NCI-H2227 treated with DMSO at 0.1 percent for 48 hours (cell line): ENCODE measurements around the gene EYS.
"Not testable (repeated sequence)": the region's sequence is repeated elsewhere in the genome, so short reads cannot be mapped to it uniquely, and the experiment has no call there.

Experiments
- DNase-seq: peaks from one replicate; lab custom pipeline; 2025; lab: John Stamatoyannopoulos, UW

The EYS gene

GRCh38 chr6:64301307-64302236, 1405.5 kb downstream of the EYS start:
- no peak for DNase-seq

GRCh38 chr6:64299176-64299575, 1407.8 kb downstream of the EYS start:
- DNase-seq, result no peak

GRCh38 chr6:64294034-64294433, 1413.0 kb downstream of the EYS start:
- no peak for DNase-seq

GRCh38 chr6:64293298-64293697, 1413.7 kb downstream of the EYS start:
- no peak for DNase-seq

DNA sequence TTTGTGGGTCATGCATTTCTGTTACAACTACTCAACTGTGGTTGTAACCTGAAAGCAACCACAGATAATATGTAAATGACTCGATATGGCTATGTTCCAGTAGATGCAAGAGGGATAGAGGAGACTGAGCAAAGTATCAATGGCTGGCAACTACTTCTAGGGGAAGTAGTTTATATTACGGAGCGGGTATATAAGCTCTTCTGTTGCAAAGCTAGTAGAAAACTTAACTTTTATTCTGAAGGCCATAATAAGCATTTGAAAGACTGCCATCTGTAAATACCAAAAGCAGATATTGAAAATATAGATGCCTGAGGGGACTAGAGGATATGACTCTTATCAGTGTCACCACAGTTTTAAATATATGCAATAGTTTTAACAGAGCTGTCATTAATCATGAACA, 1416.2 kb downstream of the EYS start:
- no peak for DNase-seq

DNA sequence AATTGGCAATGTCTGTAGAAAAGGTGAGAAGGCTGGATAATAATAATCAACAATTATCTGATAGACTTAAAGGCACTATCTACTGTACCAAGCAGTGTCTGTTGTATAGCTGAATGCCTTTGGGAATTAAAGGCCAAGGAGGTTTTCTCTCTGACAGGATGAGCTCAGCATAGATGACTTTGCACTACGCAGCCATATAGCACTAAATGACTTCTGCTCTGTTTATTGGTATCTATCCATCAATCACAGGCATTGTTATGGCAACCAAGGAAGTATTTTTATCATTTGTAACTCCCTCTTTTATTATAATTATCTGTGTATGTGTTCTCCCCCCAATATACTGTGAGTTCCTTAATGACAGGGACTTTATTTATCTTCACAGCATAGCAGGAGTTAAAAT, 1417.1 kb downstream of the EYS start:
- DNase-seq, result no peak

DNA sequence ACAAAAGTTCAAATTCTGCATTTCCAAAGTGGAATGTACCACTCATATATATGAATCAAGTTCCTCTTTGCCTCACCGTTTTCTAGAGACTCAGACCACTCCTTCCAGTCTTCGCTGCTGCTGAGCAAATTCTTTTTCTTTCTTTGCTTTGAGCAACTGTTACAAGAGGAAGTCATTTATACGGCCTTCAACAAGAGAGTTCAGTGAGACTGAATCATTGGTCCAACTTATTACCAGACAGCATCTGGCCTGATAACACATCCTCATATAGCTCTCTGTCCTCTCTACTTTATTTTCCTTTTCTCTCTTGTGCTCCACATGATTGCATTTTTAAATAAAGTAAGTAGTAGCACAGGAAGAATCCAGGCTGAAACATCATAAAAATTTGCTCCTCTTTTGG, 1418.7 kb downstream of the EYS start:
- no peak for DNase-seq

DNA sequence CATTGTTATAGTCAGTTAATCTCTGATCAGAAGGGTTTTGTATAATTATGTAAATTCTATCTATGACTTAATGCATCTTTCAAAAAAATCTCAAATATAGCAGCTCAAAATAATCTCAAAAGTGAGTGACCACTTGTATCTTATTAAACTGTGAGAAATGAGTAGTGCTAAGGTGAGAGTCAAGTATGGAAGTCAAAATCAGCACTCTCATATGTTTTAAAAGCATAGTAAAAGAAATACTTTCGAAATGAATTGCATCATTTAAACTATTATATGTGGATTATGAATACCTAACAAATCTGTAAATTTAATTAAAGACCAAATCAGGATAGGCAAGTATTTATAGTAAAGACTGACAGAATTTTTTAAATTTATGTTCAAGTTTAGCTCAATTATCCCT, 1425.9 kb downstream of the EYS start:
- no peak for DNase-seq

GRCh38 chr6:64280569-64280968, 1426.5 kb downstream of the EYS start:
- peak; percentile 7 for DNase-seq

- DNase-seq, result no peak
These were observed 1436.9 kb downstream of the EYS start for GRCh38 chr6:64270083-64270482.

- no peak for DNase-seq
These were observed 1440.6 kb downstream of the EYS start for GRCh38 chr6:64266351-64266821.

- DNase-seq, result no peak
These were observed 1443.2 kb downstream of the EYS start for GRCh38 chr6:64263778-64264177.

DNA sequence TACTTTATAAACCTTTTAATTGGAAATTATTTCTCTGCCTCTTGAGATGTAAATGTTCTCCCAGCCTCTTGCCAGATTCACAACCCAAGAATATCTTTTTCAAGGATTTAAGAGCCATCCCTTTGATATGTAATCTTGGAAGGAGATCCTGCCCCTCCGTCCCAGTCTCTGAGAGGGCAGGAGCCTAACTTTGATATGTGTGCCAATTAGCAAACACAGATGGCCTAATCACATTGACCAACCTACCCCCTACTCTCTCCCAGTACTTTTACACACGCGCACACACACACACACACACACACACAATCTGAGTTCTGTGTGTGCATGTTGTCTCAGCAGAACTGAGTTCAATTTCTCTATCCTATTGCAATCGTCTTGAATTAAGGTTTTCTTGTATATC, 1447.7 kb downstream of the EYS start:
- no peak for DNase-seq

GRCh38 chr6:64258752-64259151, 1448.3 kb downstream of the EYS start:
- DNase-seq, result no peak

DNA sequence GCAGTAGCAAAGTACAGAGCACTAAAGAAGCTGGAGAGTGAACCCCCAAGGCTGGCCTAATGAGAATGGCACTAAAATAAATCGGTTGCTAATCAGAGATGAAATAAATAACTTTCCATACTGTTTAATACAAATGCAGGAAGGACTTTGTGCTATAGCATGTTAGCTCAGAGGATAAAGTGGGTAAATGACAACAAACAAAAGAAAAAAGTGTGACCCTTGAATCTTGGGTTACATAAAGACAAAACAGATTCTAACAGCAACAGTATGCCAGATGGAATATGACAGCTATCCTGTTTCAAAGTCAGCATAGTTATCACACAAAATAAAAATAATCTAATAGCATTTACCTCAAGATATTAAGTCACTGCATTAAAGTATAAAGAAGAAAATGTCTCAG, 1448.7 kb downstream of the EYS start:
- DNase-seq, result no peak

DNA sequence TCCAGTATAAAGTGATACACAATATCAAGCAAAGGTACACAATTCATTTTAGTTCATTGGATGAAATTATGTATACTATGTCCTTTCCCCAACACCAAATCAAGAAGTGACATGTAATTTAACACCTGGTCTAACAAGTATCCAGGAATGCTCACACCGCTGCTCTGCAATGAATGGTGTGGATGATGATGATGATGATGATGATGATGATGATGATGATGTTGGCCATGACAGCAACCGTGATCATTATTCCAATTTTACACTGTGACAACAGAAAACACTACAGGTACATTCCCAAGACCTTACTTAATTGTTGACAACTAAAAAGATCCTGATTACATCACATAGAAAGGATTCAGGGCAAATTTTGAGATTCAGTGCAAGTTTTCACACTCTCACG, 1449.4 kb downstream of the EYS start:
- DNase-seq, result no peak

- DNase-seq, result peak; percentile 58
These were observed 1450.5 kb downstream of the EYS start for GRCh38 chr6:64256483-64256882.

DNA sequence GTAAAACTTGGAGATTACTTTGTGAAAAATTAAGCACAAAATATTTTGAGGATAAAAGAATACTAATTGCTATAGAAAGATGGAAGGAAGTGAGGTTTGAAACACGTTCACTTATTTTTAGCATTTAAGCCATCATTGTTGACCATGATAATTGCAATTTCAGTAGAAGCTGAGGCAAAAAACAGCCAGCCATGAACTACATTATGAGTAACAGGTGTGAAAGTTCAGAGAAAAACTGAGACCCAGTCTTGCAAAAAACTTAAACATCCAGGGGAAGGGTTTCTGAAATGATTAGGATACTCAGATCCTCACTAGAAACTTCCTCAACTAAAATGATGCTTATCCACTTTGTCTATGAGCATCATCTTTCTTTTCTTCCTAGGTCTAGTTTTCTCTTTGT, 1452.0 kb downstream of the EYS start:
- no peak for DNase-seq

DNA sequence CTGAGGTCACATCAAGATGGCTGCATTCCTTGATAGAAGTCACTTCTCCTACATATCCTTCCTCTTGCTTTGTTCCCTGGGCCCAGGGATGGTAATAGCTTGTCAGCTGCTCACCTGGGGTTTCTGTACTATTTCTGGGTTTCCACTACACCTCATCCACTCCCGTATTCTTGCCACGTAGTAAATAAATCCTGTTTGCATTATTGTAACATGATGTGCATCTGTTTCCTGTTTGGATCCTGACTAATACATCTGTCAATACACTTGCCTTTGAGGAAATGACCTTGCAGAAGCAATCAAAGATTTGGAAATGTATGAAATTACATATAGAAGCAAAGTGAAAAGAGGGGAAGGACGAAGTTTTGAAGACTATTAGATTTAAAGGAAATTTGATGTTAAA, 1452.5 kb downstream of the EYS start:
- no peak for DNase-seq

- no peak for DNase-seq
These were observed 1454.8 kb downstream of the EYS start for GRCh38 chr6:64252256-64252655.

GRCh38 chr6:64250126-64250525, 1456.9 kb downstream of the EYS start:
- DNase-seq, result no peak

DNA sequence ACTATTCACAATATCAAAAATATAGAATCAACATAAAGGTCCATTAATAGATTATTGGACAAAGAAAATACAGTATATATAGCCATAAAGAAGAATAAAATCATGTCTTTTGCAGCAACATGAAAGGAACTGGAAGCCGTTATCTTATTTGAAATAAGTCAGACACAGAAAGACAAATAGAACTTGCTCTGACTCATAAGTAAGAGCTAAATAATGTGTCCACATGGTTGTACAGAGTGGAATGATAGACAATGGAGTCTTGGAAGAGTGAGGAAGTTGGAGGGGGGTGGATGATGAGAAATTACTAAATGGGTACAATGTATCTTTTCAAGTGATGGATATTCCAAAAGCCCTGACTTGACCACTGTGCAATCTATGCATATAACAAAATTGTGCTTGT, 1457.9 kb downstream of the EYS start:
- DNase-seq, result no peak

DNA sequence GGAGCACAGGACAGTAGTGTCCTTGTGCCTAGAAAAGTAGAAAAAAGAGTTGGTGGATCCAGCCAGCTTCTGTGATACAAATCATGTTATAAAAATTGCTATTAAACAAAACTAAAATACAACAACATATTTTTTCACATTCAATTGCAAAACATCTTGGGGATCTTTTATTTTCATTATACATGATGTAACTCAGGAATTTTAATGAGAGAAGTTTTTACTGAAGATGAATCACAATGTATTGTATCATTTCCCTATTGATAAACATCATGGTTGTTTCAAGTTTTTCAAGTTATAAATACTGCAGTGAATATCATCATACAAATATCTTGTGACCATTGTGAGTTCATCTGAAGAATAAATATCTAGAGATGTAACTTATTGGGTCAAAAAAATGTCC, 1463.4 kb downstream of the EYS start:
- DNase-seq, result no peak

DNA sequence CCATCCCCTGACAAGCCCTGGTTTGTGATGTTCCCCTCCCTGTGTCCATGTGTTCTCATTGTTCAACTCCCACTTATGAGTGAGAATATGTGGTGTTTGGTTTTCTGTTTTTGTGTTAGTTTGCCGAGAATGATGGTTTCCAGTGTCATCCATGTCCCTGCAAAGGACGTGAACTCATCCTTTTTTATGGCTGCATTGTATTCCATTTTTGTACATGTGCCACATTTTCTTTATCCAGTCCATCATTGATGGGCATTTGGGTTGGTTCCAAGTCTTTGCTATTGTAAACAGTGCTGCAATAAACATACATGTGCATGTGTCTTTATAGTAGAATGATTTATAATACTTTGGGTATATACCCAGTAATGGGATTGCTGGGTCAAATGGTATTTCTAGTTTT, 1468.1 kb downstream of the EYS start:
- not testable (repeated sequence) for DNase-seq
